Measurements from ENCODE around the gene ARMH3.

GRCh38 chr10:101895781-101896180, 160.2 kb downstream of the ARMH3 start:
- TF ChIP-seq CTCF (IDR thresholded peaks at IDR 0.05) (no peak), REST (IDR thresholded peaks at IDR 0.05; ENCODE audit: insufficient read depth in 1 of 2, low read depth in 2 of 2, low read length in 1 of 2) (no peak)

Measured in Panc1 (cell line).